HuH-7 (cell line): Measurements from ENCODE around the gene IRGM.

Experiments used
- DNase-seq: peaks from one replicate; pipeline ENCODE4 v3.0.0; 2011; ENCODE audit warnings: low spot score

Gene IRGM

DNA sequence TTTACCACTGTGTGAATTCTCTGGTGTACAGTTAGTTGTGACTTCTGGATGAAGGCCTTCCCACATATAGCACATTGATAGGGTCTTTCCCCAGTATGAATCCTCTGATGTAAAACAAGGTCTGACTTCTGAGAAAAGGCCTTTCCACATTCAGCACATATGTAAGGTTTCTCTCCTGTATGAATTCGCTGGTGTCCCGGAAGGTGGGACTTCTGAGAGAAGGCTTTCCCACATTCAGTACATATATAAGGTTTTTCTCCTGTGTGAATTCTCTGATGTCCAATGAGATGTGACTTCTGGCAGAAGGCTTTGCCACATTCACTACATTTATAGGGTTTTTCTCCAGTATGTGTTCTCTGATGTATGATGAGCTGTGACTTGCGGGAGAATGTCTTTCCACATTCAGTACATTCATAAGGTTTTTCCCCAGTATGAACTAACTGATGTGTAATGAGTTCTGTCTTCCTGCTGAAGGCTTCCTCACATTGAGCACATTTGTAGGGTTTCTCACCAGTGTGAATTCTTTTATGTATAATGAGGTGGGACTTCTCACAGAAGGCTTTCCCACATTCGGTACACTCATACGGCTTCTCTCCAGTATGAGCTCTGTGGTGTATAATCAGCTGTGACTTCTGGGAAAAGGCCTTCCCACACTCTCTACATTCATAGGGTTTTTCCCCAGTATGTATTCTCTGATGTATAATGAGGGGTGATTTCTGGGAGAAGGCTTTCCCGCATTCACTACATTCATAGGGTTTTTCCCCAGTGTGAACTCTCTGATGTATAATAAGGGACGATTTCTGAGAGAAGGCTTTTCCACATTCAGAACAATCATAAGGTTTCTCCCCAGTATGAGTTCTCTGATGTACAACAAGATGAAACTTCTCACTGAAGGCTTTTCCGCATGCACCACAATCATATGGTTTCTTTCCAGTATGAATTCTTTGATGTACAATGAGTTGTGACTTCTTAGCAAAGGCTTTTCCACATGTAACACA lies 49.4 kb downstream of the IRGM start:
- DNase-seq, result no peak
